ENCODE measurements around the gene IRAK3. TPM values are rescaled to one million over a fixed set of nuclear protein-coding genes. Genes with fewer than 3 reads are reported as not detected.
A peak's percentile ranks its signal among the peaks of the same experiment; 100 is the strongest.
"Not testable (repeated sequence)": the region's sequence is repeated elsewhere in the genome, so short reads cannot be mapped to it uniquely, and the experiment has no call there.

Gene IRAK3
- total RNA-seq, 2 donors from 2014 or later, result 1.5 to 2.4 TPM

DNA sequence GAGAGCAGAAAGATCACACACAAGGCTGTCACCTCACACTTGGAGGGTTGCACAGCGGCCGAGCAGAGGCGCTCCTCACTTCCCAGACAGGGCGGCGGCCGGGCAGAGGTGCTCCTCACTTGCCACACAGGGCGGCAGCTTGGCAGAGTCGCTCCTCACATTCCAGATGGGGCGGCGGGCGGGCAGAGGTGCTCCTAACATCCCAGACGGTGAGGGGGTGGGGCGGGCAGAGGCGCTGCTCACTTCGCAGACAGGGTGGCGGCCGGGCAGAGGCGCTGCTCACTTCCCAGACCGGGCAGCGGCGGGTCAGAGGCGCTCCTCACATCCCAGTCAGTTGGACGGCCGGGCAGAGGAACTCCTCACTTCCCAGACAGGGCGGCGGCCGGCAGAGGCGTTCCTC lies 28.3 kb upstream of the IRAK3 start:
- DNase-seq (no peak), ATAC-seq (no peak)
- Mint-ChIP-seq H3K36me3 (ENCODE audit: low read depth) (peaks cover 10% of the 10 kb centered on the region), H3K4me3 (no peak overlapping the region), H3K27me3 (no peaks in the 10 kb centered on the region), H3K27ac (peak overlapping the region; percentile 44), H3K4me1 (peaks cover 56% of the 10 kb centered on the region)
- no peaks in the 10 kb centered on the region for H3K9me3 ChIP-seq (ENCODE audit: control insufficient read depth, low read length, poor library complexity, severe bottlenecking)

GRCh38 chr12:66162701-66163100 lies 26.3 kb upstream of the IRAK3 start:
- Mint-ChIP-seq H3K27ac (peak overlapping the region; percentile 43), H3K36me3 (ENCODE audit: low read depth) (peaks cover 6% of the 10 kb centered on the region), H3K27me3 (no peaks in the 10 kb centered on the region), H3K4me1 (peaks cover 45% of the 10 kb centered on the region), H3K4me3 (no peak overlapping the region)
- no peak for ATAC-seq
- DNase-seq, result no peak
- H3K9me3 ChIP-seq (ENCODE audit: control insufficient read depth, low read length, poor library complexity, severe bottlenecking), result no peaks in the 10 kb centered on the region

DNA sequence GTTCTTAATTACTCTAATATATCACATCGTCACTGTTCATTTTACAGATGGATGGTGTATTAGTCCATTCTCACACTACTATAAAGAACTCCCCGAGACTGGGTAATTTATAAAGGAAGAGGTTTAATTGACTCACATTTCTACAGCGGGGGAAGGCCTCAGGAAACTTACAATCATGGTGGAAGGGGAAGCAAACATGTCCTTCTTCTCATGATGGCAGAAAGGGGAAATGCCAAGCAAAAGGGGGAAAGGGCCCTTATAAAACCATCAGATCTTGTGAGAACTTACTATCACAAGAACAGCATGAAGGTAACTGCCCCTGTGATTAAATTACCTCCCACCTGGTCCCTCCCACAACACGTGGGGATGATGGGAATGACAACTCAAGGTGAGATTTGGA lies 25.7 kb upstream of the IRAK3 start:
- DNase-seq, result no peak
- Mint-ChIP-seq H3K36me3 (ENCODE audit: low read depth) (peaks cover 6% of the 10 kb centered on the region), H3K27ac (peak overlapping the region; percentile 43), H3K4me1 (peaks cover 49% of the 10 kb centered on the region), H3K4me3 (no peak overlapping the region), H3K27me3 (no peaks in the 10 kb centered on the region)
- ATAC-seq, result no peak
- no peaks in the 10 kb centered on the region for H3K9me3 ChIP-seq (ENCODE audit: control insufficient read depth, low read length, poor library complexity, severe bottlenecking)

GRCh38 chr12:66164349-66164821 lies 24.6 kb upstream of the IRAK3 start:
- DNase-seq (no peak), ATAC-seq (no peak)
- H3K4me1 Mint-ChIP-seq, result peaks cover 52% of the 10 kb centered on the region
- H3K36me3 Mint-ChIP-seq (ENCODE audit: low read depth), result peaks cover 6% of the 10 kb centered on the region
- peak overlapping the region; percentile 1 for H3K27ac Mint-ChIP-seq
- H3K9me3 ChIP-seq (ENCODE audit: control insufficient read depth, low read length, poor library complexity, severe bottlenecking), result no peaks in the 10 kb centered on the region
- H3K27me3 Mint-ChIP-seq, result no peaks in the 10 kb centered on the region
- no peak overlapping the region for H3K4me3 Mint-ChIP-seq

- no peak overlapping the region for H3K4me3 Mint-ChIP-seq
- H3K27ac Mint-ChIP-seq, result peak overlapping the region; percentile 1
- no peaks in the 10 kb centered on the region for H3K27me3 Mint-ChIP-seq
- no peaks in the 10 kb centered on the region for H3K9me3 ChIP-seq (ENCODE audit: control insufficient read depth, low read length, poor library complexity, severe bottlenecking)
- DNase-seq (no peak), ATAC-seq (no peak)
- peaks cover 2% of the 10 kb centered on the region for H3K36me3 Mint-ChIP-seq (ENCODE audit: low read depth)
- H3K4me1 Mint-ChIP-seq, result peaks cover 46% of the 10 kb centered on the region
Measured at GRCh38 chr12:66165141-66165540, 23.9 kb upstream of the IRAK3 start.

DNA sequence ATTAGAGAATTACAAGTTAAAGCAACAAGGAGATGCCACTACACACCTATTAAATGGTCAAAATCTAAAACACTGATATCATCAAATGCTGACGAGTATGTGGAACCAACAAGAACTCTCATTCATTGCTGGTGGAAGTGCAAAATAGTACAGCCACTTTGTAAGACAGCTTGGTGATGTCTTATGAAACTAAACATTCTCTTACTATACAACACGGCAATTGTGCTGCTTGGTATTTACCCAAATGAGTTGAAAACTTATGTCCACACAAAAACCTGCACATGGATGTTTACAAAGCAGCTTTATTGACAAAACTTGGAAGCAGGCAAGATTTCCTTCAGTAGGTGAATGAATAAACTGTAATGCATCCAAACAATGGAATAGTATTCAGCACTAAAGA lies 22.5 kb upstream of the IRAK3 start:
- Mint-ChIP-seq H3K36me3 (ENCODE audit: low read depth) (peaks cover 2% of the 10 kb centered on the region), H3K4me3 (no peak overlapping the region), H3K4me1 (peaks cover 50% of the 10 kb centered on the region), H3K27ac (no peak overlapping the region), H3K27me3 (no peaks in the 10 kb centered on the region)
- ATAC-seq (no peak), DNase-seq (no peak)
- H3K9me3 ChIP-seq (ENCODE audit: control insufficient read depth, low read length, poor library complexity, severe bottlenecking), result no peaks in the 10 kb centered on the region

DNA sequence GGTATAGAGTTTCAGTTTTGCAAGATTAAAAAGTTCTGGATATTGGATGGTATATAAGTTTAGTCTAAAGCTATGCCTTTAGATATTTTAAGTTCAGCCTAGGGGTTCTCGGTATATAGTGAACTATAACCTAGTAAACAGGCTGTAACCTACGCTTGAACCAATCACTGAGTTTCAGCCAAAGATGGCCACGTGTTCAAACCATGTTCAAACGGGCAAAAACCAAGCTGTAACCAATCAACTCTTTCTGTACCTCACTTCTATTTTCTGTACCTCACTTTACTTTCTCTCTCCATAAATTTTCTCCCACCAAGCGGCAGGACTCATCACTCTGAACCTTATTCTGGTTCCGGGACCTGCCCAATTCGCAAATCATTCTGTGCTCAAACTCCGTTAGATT lies 20.6 kb upstream of the IRAK3 start:
- Mint-ChIP-seq H3K27me3 (no peaks in the 10 kb centered on the region), H3K4me1 (peaks cover 40% of the 10 kb centered on the region), H3K27ac (peak overlapping the region; percentile 96), H3K4me3 (peak overlapping the region; percentile 95), H3K36me3 (ENCODE audit: low read depth) (no peaks in the 10 kb centered on the region)
- no peak for DNase-seq
- ATAC-seq, result no peak
- H3K9me3 ChIP-seq (ENCODE audit: control insufficient read depth, low read length, poor library complexity, severe bottlenecking), result no peaks in the 10 kb centered on the region

- Mint-ChIP-seq H3K36me3 (ENCODE audit: low read depth) (no peaks in the 10 kb centered on the region), H3K4me1 (peaks cover 31% of the 10 kb centered on the region), H3K4me3 (peak within 1 kb of the TSS; percentile 95), H3K27me3 (no peaks in the 10 kb centered on the region), H3K27ac (peak within 1 kb of the TSS; percentile 96)
- DNase-seq (peak; percentile 70 to 77 (median 74)), ATAC-seq (peak; percentile 81)
- H3K9me3 ChIP-seq (ENCODE audit: control insufficient read depth, low read length, poor library complexity, severe bottlenecking), result no peaks in the 10 kb centered on the region
Measured at GRCh38 chr12:66169221-66170170, 19.5 kb upstream of the IRAK3 start, which contains the start of gene TMBIM4. TSS of gene TMBIM4 (minus strand) at chr12:66169996. CDS start at chr12:66169951, 45 bp downstream.

DNA sequence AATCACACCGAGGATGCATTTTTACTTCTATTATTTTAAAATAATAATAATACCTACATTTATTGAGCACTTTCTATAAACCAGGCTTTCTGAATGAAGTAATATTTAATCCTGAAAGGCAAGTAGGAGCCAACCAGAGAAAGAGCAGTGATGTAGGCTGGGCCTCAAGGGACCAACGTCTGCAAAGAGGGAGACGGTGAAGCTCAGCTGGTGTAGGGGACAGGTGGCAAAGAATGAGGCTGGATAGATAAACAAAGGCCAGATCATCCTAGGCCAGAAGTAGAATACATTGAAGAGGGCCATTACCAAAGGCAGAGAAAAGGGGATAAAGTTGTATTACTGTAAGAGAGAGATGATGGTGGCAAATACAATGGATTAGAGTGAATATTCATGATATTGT lies 18.4 kb upstream of the IRAK3 start:
- DNase-seq (no peak), ATAC-seq (no peak)
- H3K27ac Mint-ChIP-seq, result peak overlapping the region; percentile 96
- H3K4me3 Mint-ChIP-seq, result peak overlapping the region; percentile 95
- H3K4me1 Mint-ChIP-seq, result peaks cover 24% of the 10 kb centered on the region
- H3K36me3 Mint-ChIP-seq (ENCODE audit: low read depth), result peaks cover 2% of the 10 kb centered on the region
- no peaks in the 10 kb centered on the region for H3K27me3 Mint-ChIP-seq
- no peaks in the 10 kb centered on the region for H3K9me3 ChIP-seq (ENCODE audit: control insufficient read depth, low read length, poor library complexity, severe bottlenecking)

- not testable (repeated sequence) for ATAC-seq; DNase-seq; H3K36me3 Mint-ChIP-seq (ENCODE audit: low read depth); H3K4me3 Mint-ChIP-seq; H3K9me3 ChIP-seq (ENCODE audit: control insufficient read depth, low read length, poor library complexity, severe bottlenecking); H3K27ac Mint-ChIP-seq; H3K4me1 Mint-ChIP-seq
- peaks cover 23% of the 10 kb centered on the region for H3K27me3 Mint-ChIP-seq
Measured at GRCh38 chr12:66174391-66175325, 14.4 kb upstream of the IRAK3 start.

DNA sequence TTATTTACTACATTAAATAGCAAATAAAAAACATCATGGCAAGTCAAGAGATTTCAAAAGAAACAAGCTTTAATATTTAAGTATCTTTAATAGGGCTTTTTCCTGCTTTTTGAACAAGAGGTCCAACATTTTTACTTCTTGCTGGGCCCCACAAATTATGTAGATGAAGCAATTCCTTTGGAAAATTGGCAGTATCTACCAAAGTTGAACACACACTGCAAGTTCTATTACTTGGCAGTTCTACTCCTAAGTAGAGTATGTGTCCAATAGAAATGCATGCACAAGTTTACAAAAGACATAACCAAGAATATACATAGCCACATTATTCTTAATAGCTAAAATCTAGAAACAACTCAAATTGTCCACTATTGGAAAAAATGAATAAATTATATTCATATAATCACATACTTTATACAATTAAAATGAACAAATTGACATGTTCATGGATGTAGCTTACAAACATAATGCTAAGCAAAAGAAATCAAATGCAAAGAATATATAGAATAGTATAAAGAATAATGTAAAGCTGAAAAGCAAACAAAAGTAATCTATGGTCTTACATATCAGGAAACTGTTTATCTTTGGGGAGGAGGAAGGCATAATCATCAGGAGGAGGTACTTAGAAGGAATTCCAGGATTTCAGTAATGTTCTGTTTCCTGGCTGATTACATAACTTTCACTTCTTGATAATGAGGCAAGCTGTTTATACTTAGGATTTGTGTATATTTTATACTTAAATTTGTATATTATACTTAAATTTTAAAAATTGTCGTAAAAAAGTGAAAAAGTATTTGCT lies 12.7 kb upstream of the IRAK3 start:
- no peaks in the 10 kb centered on the region for H3K9me3 ChIP-seq (ENCODE audit: control insufficient read depth, low read length, poor library complexity, severe bottlenecking)
- Mint-ChIP-seq H3K4me1 (no peaks in the 10 kb centered on the region), H3K27me3 (peaks cover 23% of the 10 kb centered on the region), H3K36me3 (ENCODE audit: low read depth) (peaks cover 4% of the 10 kb centered on the region), H3K27ac (no peak overlapping the region), H3K4me3 (no peak overlapping the region)
- ATAC-seq (no peak), DNase-seq (no peak)

DNA sequence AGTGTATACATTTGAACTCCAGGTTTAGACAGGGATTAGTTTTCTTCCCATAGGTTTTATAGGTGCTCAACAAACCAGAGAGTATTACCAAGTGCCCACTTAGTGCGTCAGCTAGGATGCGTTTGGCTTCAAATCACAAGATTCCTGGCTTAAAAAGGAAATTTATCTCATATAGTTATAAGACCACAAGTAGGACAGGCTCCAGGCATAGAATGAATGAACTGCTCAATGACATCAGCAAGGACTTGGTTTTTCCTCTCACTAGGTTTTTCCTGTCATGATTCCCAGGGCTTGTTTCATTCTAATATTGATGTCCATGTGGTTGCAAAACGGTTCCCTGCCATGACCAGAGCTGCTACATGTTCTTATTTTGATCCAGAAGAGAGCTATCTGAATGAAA lies 6.1 kb upstream of the IRAK3 start:
- Mint-ChIP-seq H3K27ac (no peak overlapping the region), H3K4me1 (no peaks in the 10 kb centered on the region), H3K4me3 (no peak overlapping the region), H3K36me3 (ENCODE audit: low read depth) (peaks cover 9% of the 10 kb centered on the region), H3K27me3 (peaks cover 46% of the 10 kb centered on the region)
- H3K9me3 ChIP-seq (ENCODE audit: control insufficient read depth, low read length, poor library complexity, severe bottlenecking), result no peaks in the 10 kb centered on the region
- ATAC-seq (no peak), DNase-seq (no peak)
